Loucy (cell line): Measurements from ENCODE around the gene SLC36A1.
A peak's percentile ranks its signal among the peaks of the same experiment; 100 is the strongest.

Experiments used
- H2AFZ ChIP-seq: fragments of 200-600 bp; sonication (generic); 2 replicates; pipeline ENCODE4 v1.6.0; 2016; ENCODE audit warnings: antibody characterized with exemption, mild to moderate bottlenecking, low read length, moderate library complexity
- H3F3A ChIP-seq: fragments of 200-600 bp; 2 replicates; pipeline ENCODE4 v1.6.0; 2016; ENCODE audit warnings: antibody characterized with exemption, low read depth, mild to moderate bottlenecking
- H3K27me3 ChIP-seq: fragments of 200-600 bp; sonication (generic); 2 replicates; pipeline ENCODE4 v1.6.1; 2014; ENCODE audit warnings: low read length, mild to moderate bottlenecking; ENCODE audit not compliant: insufficient read depth, poor library complexity, severe bottlenecking
- H3K36me3 ChIP-seq: fragments of 200-600 bp; sonication (generic); 2 replicates; pipeline ENCODE4 v1.6.1; 2016; ENCODE audit warnings: low read length; ENCODE audit not compliant: insufficient read depth
- H3K4me1 ChIP-seq: fragments of 200-600 bp; sonication (generic); 2 replicates; pipeline ENCODE4 v1.5.1; 2014; ENCODE audit warnings: low read length, mild to moderate bottlenecking; ENCODE audit not compliant: insufficient read depth, poor library complexity, severe bottlenecking
- H3K4me2 ChIP-seq: fragments of 200-600 bp; sonication (generic); 2 replicates; pipeline ENCODE4 v1.6.0; 2014; ENCODE audit warnings: antibody characterized with exemption, low read length, low read depth, mild to moderate bottlenecking; ENCODE audit not compliant: poor library complexity, severe bottlenecking
- H3K4me3 ChIP-seq: fragments of 200-600 bp; sonication (generic); 2 replicates; pipeline ENCODE4 v1.5.1; 2014; ENCODE audit warnings: low read length, mild to moderate bottlenecking, mixed read lengths; ENCODE audit not compliant: poor library complexity, severe bottlenecking
- H3K79me2 ChIP-seq: fragments of 200-600 bp; sonication (generic); 2 replicates; pipeline ENCODE4 v1.6.1; 2014; ENCODE audit warnings: low read length; ENCODE audit not compliant: insufficient read depth
- H3K9ac ChIP-seq: fragments of 200-600 bp; sonication (generic); 2 replicates; pipeline ENCODE4 v1.6.0; 2014; ENCODE audit warnings: mild to moderate bottlenecking, low read depth, low read length, moderate library complexity; ENCODE audit not compliant: poor library complexity, severe bottlenecking
- H3K9me2 ChIP-seq: fragments of 200-600 bp; sonication (generic); replicated peaks from 2 replicates; pipeline ENCODE4 v1.6.1; 2016; ENCODE audit warnings: low read depth, low read length, mixed read lengths
- H3K9me3 ChIP-seq: fragments of 200-600 bp; sonication (generic); 2 replicates; pipeline ENCODE4 v1.6.1; 2014; ENCODE audit warnings: mild to moderate bottlenecking, antibody characterized with exemption, low read length, low read depth; ENCODE audit not compliant: insufficient read depth
- H4K20me1 ChIP-seq: fragments of 200-600 bp; sonication (generic); 2 replicates; pipeline ENCODE4 v1.6.0; 2014; ENCODE audit warnings: antibody characterized with exemption, low read length, mild to moderate bottlenecking; ENCODE audit not compliant: insufficient read depth, poor library complexity, severe bottlenecking
- CTCF ChIP-seq: fragments of 200-600 bp; sonication (generic); conservative IDR thresholded peaks from 2 replicates; pipeline ENCODE4 v1.5.1; 2014; ENCODE audit warnings: mild to moderate bottlenecking, antibody characterized with exemption, low read length
- EZH2phosphoT487 ChIP-seq: fragments of 200-600 bp; IDR thresholded peaks from 2 replicates; pipeline ENCODE4 v1.6.1; 2018; ENCODE audit warnings: antibody characterized with exemption, mild to moderate bottlenecking, moderate library complexity, borderline replicate concordance

SLC36A1 gene

DNA sequence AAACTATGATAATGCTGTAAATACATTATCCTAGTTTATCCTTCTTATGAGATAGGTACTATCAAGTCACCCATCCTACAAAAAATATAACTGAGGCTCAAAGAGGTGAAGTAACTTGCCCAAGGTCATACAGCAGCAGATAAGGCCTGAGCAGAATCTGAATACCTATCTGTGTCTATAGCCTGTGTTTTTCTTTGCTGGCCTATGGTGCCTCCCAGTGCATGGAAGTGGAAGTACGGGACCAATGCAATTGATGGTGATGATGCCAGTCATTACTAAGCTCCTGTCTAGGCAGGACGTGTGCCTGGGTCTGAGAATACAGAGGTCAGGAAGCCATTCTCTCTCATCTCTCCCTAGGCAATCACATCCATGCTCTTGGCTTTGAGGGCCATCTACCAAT is 75.9 kb downstream of the SLC36A1 start:
- no peaks in the 10 kb centered on the region for H3K36me3 ChIP-seq
- no peaks in the 10 kb centered on the region for H3K9me2 ChIP-seq
- H3K4me2 ChIP-seq: no peak overlapping the region
- H3K9me3 ChIP-seq: no peaks in the 10 kb centered on the region
- H3K9ac ChIP-seq: no peak overlapping the region
- no peak overlapping the region for H3K4me3 ChIP-seq
- no peaks in the 10 kb centered on the region for H3F3A ChIP-seq
- H3K27me3 ChIP-seq: no peaks in the 10 kb centered on the region
- no peaks in the 10 kb centered on the region for H3K4me1 ChIP-seq
- no peaks in the 10 kb centered on the region for H3K79me2 ChIP-seq
- H4K20me1 ChIP-seq: no peaks in the 10 kb centered on the region
- TF ChIP-seq EZH2phosphoT487 (no peak), CTCF (peak; percentile 82)
- no peak overlapping the region for H2AFZ ChIP-seq

DNA sequence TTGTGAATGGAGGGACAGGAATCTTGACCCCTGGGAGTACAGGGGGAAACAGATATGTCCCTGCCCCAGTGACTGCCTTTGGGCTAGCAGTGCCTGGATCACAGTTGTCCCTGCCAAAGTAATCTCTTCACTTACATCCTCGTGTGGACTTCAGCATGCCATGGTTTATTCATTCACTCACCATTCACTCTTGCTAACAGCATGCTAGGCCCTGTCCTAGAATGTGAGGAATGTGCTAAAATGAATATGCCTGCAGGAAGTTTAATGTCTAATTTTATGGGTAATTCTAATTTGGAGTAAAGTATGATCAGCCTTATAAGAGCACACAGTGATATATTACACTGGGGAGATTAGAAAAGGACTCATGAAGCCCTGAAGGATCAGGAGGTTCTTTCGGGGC is 80.8 kb downstream of the SLC36A1 start:
- no peak for TF ChIP-seq CTCF
- no peak for TF ChIP-seq EZH2phosphoT487
- Histone ChIP-seq H3K9me3 (no peaks in the 10 kb centered on the region), H4K20me1 (no peaks in the 10 kb centered on the region), H3K4me3 (no peak overlapping the region), H3K79me2 (no peaks in the 10 kb centered on the region), H3K4me1 (no peaks in the 10 kb centered on the region), H3K4me2 (no peak overlapping the region), H3K9me2 (no peaks in the 10 kb centered on the region), H3K9ac (no peak overlapping the region), H3K27me3 (no peaks in the 10 kb centered on the region), H3K36me3 (no peaks in the 10 kb centered on the region), H2AFZ (no peak overlapping the region), H3F3A (no peaks in the 10 kb centered on the region)

GRCh38 chr5:151528996-151529395 is 81.6 kb downstream of the SLC36A1 start:
- Histone ChIP-seq H3K27me3 (no peaks in the 10 kb centered on the region), H3K9me2 (no peaks in the 10 kb centered on the region), H3K4me1 (no peaks in the 10 kb centered on the region), H3K9me3 (no peaks in the 10 kb centered on the region), H3K4me2 (no peak overlapping the region), H4K20me1 (no peaks in the 10 kb centered on the region), H3K9ac (no peak overlapping the region), H3F3A (no peaks in the 10 kb centered on the region), H3K36me3 (no peaks in the 10 kb centered on the region), H3K79me2 (no peaks in the 10 kb centered on the region), H2AFZ (no peak overlapping the region), H3K4me3 (no peak overlapping the region)
- TF ChIP-seq EZH2phosphoT487: no peak
- TF ChIP-seq CTCF: no peak
